ENCODE results near the gene CENPL. TPM values are rescaled to one million over a fixed set of nuclear protein-coding genes. Genes with fewer than 3 reads are reported as not detected.

The CENPL gene
- total and polyA plus RNA-seq, 10 of the 15 experiments (the other 5 are each of a cell fraction or from before 2014, with no cell fraction given) = 14.9 to 32.1 (median 24.5) TPM

- Histone ChIP-seq H4K20me1 (ENCODE audit: control insufficient read depth, insufficient read depth) (no peaks in the 10 kb centered on the region), H3K27ac (ENCODE audit: control insufficient read depth, insufficient read depth) (no peak overlapping the region), H3K9me3 (replicated peaks; ENCODE audit: control insufficient read depth, insufficient read depth, low read length) (no peaks in the 10 kb centered on the region), H2AFZ (ENCODE audit: control insufficient read depth, low read depth, low read length) (no peak overlapping the region), H3K36me3 (ENCODE audit: control insufficient read depth in 2 of 2, insufficient read depth in 2 of 2, low read length in 1 of 2) (peaks cover 1 to 4% of the 10 kb centered on the region in 2 experiments; a peak in 3 of 4 replicates), H3K4me2 (ENCODE audit: control insufficient read depth, insufficient read depth) (no peak overlapping the region), H3K4me3 (no peak overlapping the region), H3K9ac (ENCODE audit: control insufficient read depth, insufficient read depth, low read length) (no peak overlapping the region), H3K27me3 (replicated peaks in 1 of 2; ENCODE audit: control insufficient read depth in 2 of 2, insufficient read depth in 2 of 2, low read length in 1 of 2) (no peaks in the 10 kb centered on the region), H3K4me1 (ENCODE audit: control insufficient read depth, insufficient read depth, low read length) (no peaks in the 10 kb centered on the region), H3K79me2 (ENCODE audit: control insufficient read depth, insufficient read depth, low read length) (no peaks in the 10 kb centered on the region)
- in situ Hi-C loops (cut with MboI) = no loop called here
- SMC1A ChIA-PET (ENCODE audit: uncharacterized antibody, unreplicated experiment) = interaction anchor here (0.7 kb wide), 1 partner anchor 109 kb away, joined by 3 read pairs; no protein-coding TSS in a partner anchor
- no peak for FAIRE-seq
- POLR2A ChIA-PET = interaction anchor here (0.8 to 1.2 kb wide), 3 partner anchors 11 to 25 kb away, joined by 3 to 6 read pairs (median 4); no protein-coding TSS in a partner anchor
- TF ChIP-seq MYB (IDR thresholded peaks at IDR 0.05; ENCODE audit: borderline replicate concordance, low read depth, low read length) = no peak
- TF ChIP-seq E4F1 (IDR thresholded peaks at IDR 0.05; ENCODE audit: borderline replicate concordance, partially characterized antibody) = no peak
- TF ChIP-seq ZNF622 (IDR thresholded peaks at IDR 0.05) = no peak
- TF ChIP-seq IRF5 (IDR thresholded peaks at IDR 0.05; ENCODE audit: borderline replicate concordance) = no peak
- TF ChIP-seq MXI1 (IDR thresholded peaks at IDR 0.05; ENCODE audit: low read depth, low read length) = no peak
- TF ChIP-seq POU2F2 (IDR thresholded peaks at IDR 0.05; ENCODE audit: borderline replicate concordance, low read depth, low read length) = no peak
- TF ChIP-seq WRNIP1 (IDR thresholded peaks at IDR 0.05; ENCODE audit: borderline replicate concordance, low read depth, low read length) = no peak
- no peak for TF ChIP-seq E2F8 (IDR thresholded peaks at IDR 0.05; ENCODE audit: low read depth, partially characterized antibody)
- TF ChIP-seq NFIC (IDR thresholded peaks at IDR 0.05; ENCODE audit: low read depth, low read length) = no peak
- TF ChIP-seq POLR2AphosphoS2 (IDR thresholded peaks at IDR 0.05; ENCODE audit: low read depth, low read length) = no peak
- no peak for TF ChIP-seq REST (IDR thresholded peaks at IDR 0.05; ENCODE audit: low read depth, low read length)
- no peak for TF ChIP-seq SMC3 (IDR thresholded peaks at IDR 0.05; ENCODE audit: borderline replicate concordance, low read length)
- no peak for TF ChIP-seq SRF (IDR thresholded peaks at IDR 0.05; ENCODE audit: low read depth in 2 of 2, low read length in 2 of 2)
- BruUV-seq (replicated peaks) = no TSS peak
- no peak for DNase-seq (ENCODE audit: low read depth, low spot score)
- CTCF ChIA-PET = interaction anchor here (1.4 to 1.7 kb wide), 2 partner anchors 13 to 15 kb away, joined by 3 to 7 read pairs; no protein-coding TSS in a partner anchor
- RAD21 ChIA-PET (ENCODE audit: unreplicated experiment) = no interaction called here
- intact Hi-C loops (cut with micrococcal nuclease; ENCODE audit: unreplicated experiment) = no loop called here
- no peak for ATAC-seq
- 83% methylated on average over 4 of the region's 4 CpGs for WGBS (ENCODE audit: insufficient coverage, insufficient replicate concordance, low lambda C conversion rate, missing lambda C conversion rate)
Measured at GRCh38 chr1:173852105-173852504, 27.4 kb upstream of the CENPL start.

All from GM12878 (cell line).